T-cell (primary cell): ENCODE measurements around the gene BPGM. TPM values are rescaled to one million over a fixed set of nuclear protein-coding genes. Genes with fewer than 3 reads are reported as not detected.

Experiments used
- ATAC-seq, 4 experiments: fragments of 200-7000 bp in 3 of 4; fragments of 150-1000 bp in 1 of 4; cut with Tn5 transposase; replicated peaks in 1 of 4; 1 replicate in 3 of 4; 2 replicates in 1 of 4; pipeline ENCODE4 v1.10.0; 2021; ENCODE audit warnings: moderate library complexity in 3 of 4, mild to moderate bottlenecking in 2 of 4, moderate number of reproducible peaks in 1 of 4
- CTCF ChIA-PET, 2 donors: fragments of 300-600 bp; sonication (Branson Sonifier 250); formaldehyde crosslinking; loops; one replicate each; lab custom pipeline; 2022; ENCODE audit warnings: antibody characterized with exemption in 2 of 2; lab: Charles Lee
- POLR2A ChIA-PET, 2 donors: fragments of 300-600 bp; sonication (Branson Sonifier 250); formaldehyde crosslinking; loops; one replicate each; lab custom pipeline; 2022; ENCODE audit warnings: antibody characterized with exemption in 2 of 2; lab: Charles Lee
- DNase-seq, 35 experiments: peaks; one replicate each; pipeline versions ENCODE4 v3.0.0 to v3.0.0-alpha.2; 2013 to 2023
- H3K27ac ChIP-seq: one replicate; pipeline ENCODE4 v1.5.1; 2013; ENCODE audit warnings: low read length
- H3K27me3 ChIP-seq, 2 experiments: replicated peaks in 1 of 2; 1 replicate in 1 of 2; 2 replicates in 1 of 2; pipeline versions ENCODE4 v1.6.1 to v1.7.0; 2013; ENCODE audit warnings: low read length in 1 of 2, mixed read lengths in 1 of 2; ENCODE audit not compliant: control insufficient read depth in 2 of 2, insufficient read depth in 2 of 2; ENCODE audit errors: extremely low read depth in 1 of 2
- H3K36me3 ChIP-seq, 2 donors: 1 replicate in 1 of 2; 2 replicates in 1 of 2; pipeline versions ENCODE4 v1.6.1 to v1.7.0; 2013; ENCODE audit warnings: low read length in 1 of 2; ENCODE audit not compliant: control insufficient read depth in 2 of 2, insufficient read depth in 1 of 2; ENCODE audit errors: extremely low read depth in 1 of 2
- H3K4me1 ChIP-seq, 2 experiments: 1 replicate in 1 of 2; 2 replicates in 1 of 2; pipeline versions ENCODE4 v1.6.1 to v1.7.0; 2013; ENCODE audit warnings: low read length in 2 of 2, mixed read lengths in 1 of 2; ENCODE audit not compliant: insufficient read depth in 2 of 2, control insufficient read depth in 1 of 2; ENCODE audit errors: extremely low read depth in 1 of 2
- H3K4me3 ChIP-seq, 2 donors: 1 replicate in 1 of 2; 2 replicates in 1 of 2; pipeline versions ENCODE4 v1.5.1 to v1.7.0; 2013; ENCODE audit warnings: mild to moderate bottlenecking in 2 of 2, low read length in 1 of 2, moderate library complexity in 1 of 2; ENCODE audit not compliant: control insufficient read depth in 1 of 2; ENCODE audit errors: extremely low read depth in 1 of 2
- H3K9me3 ChIP-seq: 2 replicates; pipeline ENCODE4 v1.7.0; 2013
- H3K27ac Mint-ChIP-seq, 2 donors: one replicate each; pipeline ENCODE4 v1.8.0; 2020 to 2021; ENCODE audit warnings: mild to moderate bottlenecking in 2 of 2, mixed read lengths in 2 of 2
- H3K27me3 Mint-ChIP-seq, 2 donors: one replicate each; pipeline ENCODE4 v1.8.0; 2021 to 2022; ENCODE audit warnings: mixed read lengths in 2 of 2
- H3K36me3 Mint-ChIP-seq: one replicate; pipeline ENCODE4 v1.8.0; 2021; ENCODE audit warnings: mixed read lengths
- H3K4me1 Mint-ChIP-seq, 3 donors: one replicate each; pipeline ENCODE4 v1.8.0; 2020 to 2022; ENCODE audit warnings: mixed read lengths in 3 of 3, mild to moderate bottlenecking in 1 of 3
- H3K4me3 Mint-ChIP-seq, 3 donors: one replicate each; pipeline ENCODE4 v1.8.0; 2020 to 2022; ENCODE audit warnings: mild to moderate bottlenecking in 3 of 3, mixed read lengths in 3 of 3, moderate library complexity in 3 of 3
- H3K9me3 Mint-ChIP-seq, 3 donors: one replicate each; pipeline ENCODE4 v1.8.0; 2020 to 2022; ENCODE audit warnings: mixed read lengths in 3 of 3
- WGBS: methylation state at CpG from one replicate; pipeline ENCODE4 v1.1.5; 2013; ENCODE audit warnings: missing lambda C conversion rate; ENCODE audit not compliant: insufficient coverage; 5-methylcytosine and 5-hydroxymethylcytosine counted together
- total RNA-seq, 35 experiments: library from RNA in 6 of 35; stranded (reverse) in 6 of 35; fragments of 120-200 nt in 1 of 35; gene quantifications; one replicate each; pipeline versions ENCODE4 v1.2.1 to v1.2.4 and lab custom pipeline; 2013 to 2026

Gene BPGM
- total RNA-seq (10 to 100 TPM; 16.4 to 20.3 (median 18.3) TPM), total RNA-seq (lab: John Stamatoyannopoulos, UW) (6.5 to 79.0 (median 27.3) reads per million in 29 experiments)
- total RNA-seq (2013) = 13.1 TPM

DNA sequence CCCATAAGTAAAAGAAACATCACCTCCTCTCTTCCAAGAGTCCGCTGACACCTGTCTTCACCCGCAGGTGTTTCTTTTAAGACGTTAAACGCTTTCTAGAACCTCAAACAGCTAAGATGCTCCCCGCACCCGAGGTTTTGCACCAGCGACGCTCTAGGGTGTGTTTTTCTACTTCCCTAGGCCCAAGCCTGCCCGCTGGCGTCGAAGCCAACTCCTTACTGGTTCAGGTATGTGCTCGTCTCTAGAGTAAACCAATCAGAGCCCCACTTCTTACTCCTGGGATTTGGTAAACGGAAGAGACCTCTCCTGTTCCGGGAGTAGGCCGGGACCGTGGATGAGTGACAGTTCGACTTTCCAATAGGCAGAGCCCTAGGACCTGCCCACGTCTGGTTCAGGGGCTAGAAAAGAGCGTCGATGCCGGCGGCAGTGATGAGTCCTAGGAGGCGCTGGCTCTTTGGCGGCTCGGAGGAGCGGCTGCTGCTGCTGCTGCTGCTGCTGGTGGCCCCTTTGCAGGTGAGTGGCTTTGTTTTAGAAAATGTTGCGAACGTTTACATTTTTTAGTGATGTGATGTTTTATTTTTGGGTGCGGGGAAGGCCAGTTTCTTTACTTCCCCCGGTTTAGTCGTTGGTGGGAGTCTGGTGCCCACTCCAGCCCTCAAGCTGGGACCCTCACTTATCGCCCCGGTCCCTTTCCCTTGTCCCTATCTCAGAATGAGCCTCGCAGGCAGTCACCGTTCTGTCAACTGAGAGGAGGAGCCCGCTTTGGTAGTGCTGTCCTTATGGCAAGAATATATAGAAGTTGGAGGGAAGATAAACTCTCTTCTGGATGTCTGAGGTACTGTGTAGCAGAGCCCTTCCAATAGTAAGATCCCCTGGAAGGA is at the start of gene BPGM:
BPGM (plus strand) TSS at position 429 of the 881 bp plus-strand sequence. CDS start 14,655 bp downstream, outside the sequence.
- Histone ChIP-seq H3K4me3 (peak within 1 kb of the TSS; percentile 81 to 82), H3K27ac (peak within 1 kb of the TSS; percentile 94), H3K9me3 (no peaks in the 10 kb centered on the region), H3K36me3 (no peaks in the 10 kb centered on the region), H3K27me3 (no peaks in the 10 kb centered on the region), H3K4me1 (peaks cover 18% of the 10 kb centered on the region in 2 experiments)
- DNase-seq (peak; percentile 88 to 100 (median 98)), ATAC-seq (peak; percentile 94 to 96 (median 96))
- Mint-ChIP-seq H3K9me3 (no peaks in the 10 kb centered on the region), H3K27ac (no peak within 1 kb of the TSS), H3K4me1 (peaks cover 33 to 39% (median 34%) of the 10 kb centered on the region in 3 donors), H3K36me3 (peaks cover 12% of the 10 kb centered on the region), H3K4me3 (no peak within 1 kb of the TSS), H3K27me3 (no peaks in the 10 kb centered on the region)
- CTCF ChIA-PET = interaction anchor here (0.5 to 3.1 kb wide), 28 partner anchors 8 to 635 kb away, joined by 3 to 35 read pairs (median 3); partner anchors contain the start of genes AGBL3 (in 1 of the 2), CYREN (in 1 of the 2) and TMEM140 (in 1 of the 2)
- POLR2A ChIA-PET = interaction anchor here (0.6 to 2.1 kb wide), 20 partner anchors 8 to 863 kb away, joined by 3 to 20 read pairs (median 3); partner anchors contain the start of gene TMEM140 (in 1 of the 2)
- WGBS = under 1% methylated on average over 26 of the region's 36 CpGs

DNA sequence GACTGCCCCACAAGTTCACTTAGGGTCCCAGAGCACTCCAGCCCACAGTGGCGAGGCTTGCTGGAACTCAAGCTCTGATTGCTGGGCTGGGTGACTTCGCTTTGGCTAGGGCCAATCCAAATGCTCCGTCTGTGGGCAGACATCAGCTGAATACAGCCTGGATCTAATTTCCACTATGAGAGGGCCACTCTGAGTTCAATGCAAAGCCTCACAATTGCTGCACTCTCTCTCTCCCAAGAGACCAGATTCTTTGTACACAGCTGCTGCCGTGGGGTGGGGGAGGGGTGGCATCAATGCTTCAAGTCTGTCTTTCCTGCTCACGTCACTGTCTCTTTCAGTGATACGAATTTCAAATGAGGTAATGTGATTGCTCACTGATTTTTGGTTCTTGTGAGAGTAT is 47.3 kb upstream of the BPGM start:
- H3K4me1 ChIP-seq = no peaks in the 10 kb centered on the region
- no peaks in the 10 kb centered on the region for H3K36me3 ChIP-seq
- ChIA-PET POLR2A (no interaction called here), CTCF (no interaction called here)
- Mint-ChIP-seq H3K4me1 (peaks cover 0 to 2% (median 0%) of the 10 kb centered on the region in 3 donors), H3K9me3 (peaks cover 5 to 7% (median 6%) of the 10 kb centered on the region in 3 donors), H3K27ac (no peak overlapping the region), H3K36me3 (no peaks in the 10 kb centered on the region), H3K27me3 (peaks cover 12 to 16% of the 10 kb centered on the region in 2 donors), H3K4me3 (no peak overlapping the region)
- no peak for ATAC-seq
- DNase-seq = no peak
- H3K9me3 ChIP-seq = no peaks in the 10 kb centered on the region
- H3K27me3 ChIP-seq = peaks cover 0 to 17% of the 10 kb centered on the region in 2 experiments
- H3K27ac ChIP-seq = no peak overlapping the region
- 80% methylated on average over 3 of the region's 6 CpGs for WGBS
- H3K4me3 ChIP-seq = no peak overlapping the region

DNA sequence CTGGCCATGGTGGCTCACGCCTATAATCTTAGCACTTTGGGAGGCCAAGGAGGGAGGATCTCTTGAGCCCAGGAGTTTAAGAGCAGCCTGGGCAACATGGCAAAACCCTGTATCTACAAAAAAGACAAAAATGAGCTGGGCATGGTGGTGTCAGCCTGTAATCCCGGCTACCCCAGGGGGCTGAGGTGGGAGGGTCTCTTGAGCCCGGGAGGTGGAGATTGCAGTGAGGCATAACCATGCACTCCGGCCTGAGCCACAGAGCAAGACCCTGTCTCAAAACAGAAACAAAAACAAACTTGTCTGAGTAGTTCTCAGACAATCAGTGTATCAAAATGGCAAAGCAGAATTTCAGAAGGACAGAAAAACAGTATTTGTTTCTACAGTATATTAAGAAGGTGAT is 45.2 kb upstream of the BPGM start:
- Histone ChIP-seq H3K36me3 (no peaks in the 10 kb centered on the region), H3K4me1 (no peaks in the 10 kb centered on the region), H3K27ac (no peak overlapping the region), H3K27me3 (peaks cover 0 to 17% of the 10 kb centered on the region in 2 experiments), H3K9me3 (no peaks in the 10 kb centered on the region), H3K4me3 (no peak overlapping the region)
- Mint-ChIP-seq H3K4me1 (peaks cover 2 to 4% (median 3%) of the 10 kb centered on the region in 3 donors), H3K27ac (no peak overlapping the region), H3K9me3 (peaks cover 5 to 7% (median 6%) of the 10 kb centered on the region in 3 donors), H3K4me3 (no peak overlapping the region), H3K36me3 (no peaks in the 10 kb centered on the region), H3K27me3 (peaks cover 19 to 22% of the 10 kb centered on the region in 2 donors)
- WGBS = 83% methylated on average over 2 of the region's 4 CpGs
- no peak for DNase-seq
- ChIA-PET POLR2A (no interaction called here), CTCF (interaction anchor here in 1 of 2 donors (0.6 kb wide), 1 partner anchor 1834 kb away, joined by 3 read pairs; no protein-coding TSS in a partner anchor)
- ATAC-seq = no peak

DNA sequence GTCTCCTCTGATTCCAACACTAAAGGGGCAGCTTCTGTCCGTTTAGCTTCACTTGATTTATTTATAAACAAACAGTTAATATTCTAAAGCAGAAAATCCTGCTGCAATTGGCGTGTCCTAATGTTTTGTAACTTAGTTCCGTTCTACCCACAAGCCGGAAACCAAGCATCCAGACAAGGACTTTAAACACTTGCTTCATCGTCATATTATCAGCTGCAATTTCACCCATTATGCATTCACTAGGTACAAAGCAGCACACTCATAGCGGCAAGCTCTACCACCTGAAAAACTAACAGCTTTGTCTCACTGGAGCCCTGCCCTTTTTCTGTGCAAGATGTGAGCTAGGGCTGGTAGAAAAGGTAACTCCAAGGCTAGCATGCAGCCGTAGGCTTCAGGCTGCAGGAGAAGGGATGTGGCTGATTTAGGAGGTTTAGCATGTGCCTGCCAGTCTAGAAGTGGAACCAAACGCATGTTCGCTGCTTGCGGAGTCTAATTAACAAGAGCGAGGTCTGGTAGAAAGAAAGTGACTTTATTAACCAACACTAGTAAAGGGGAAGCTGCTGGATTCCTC is 43.7 kb upstream of the BPGM start:
- no peak overlapping the region for H3K4me3 ChIP-seq
- H3K4me3 Mint-ChIP-seq = peak overlapping the region in 1 of 3 donors; percentile 27
- H3K27ac Mint-ChIP-seq = no peak overlapping the region
- H3K27me3 Mint-ChIP-seq = peaks cover 16 to 26% of the 10 kb centered on the region in 2 donors
- H3K9me3 ChIP-seq = no peaks in the 10 kb centered on the region
- WGBS = 74% methylated on average over 6 of the region's 11 CpGs
- no peaks in the 10 kb centered on the region for H3K36me3 ChIP-seq
- POLR2A ChIA-PET = no interaction called here
- no peaks in the 10 kb centered on the region for H3K4me1 ChIP-seq
- H3K9me3 Mint-ChIP-seq = peaks cover 5 to 7% (median 6%) of the 10 kb centered on the region in 3 donors
- no peaks in the 10 kb centered on the region for H3K36me3 Mint-ChIP-seq
- ATAC-seq (peak in 1 of 4 experiments; percentile 72), DNase-seq (no peak)
- no peak overlapping the region for H3K27ac ChIP-seq
- H3K27me3 ChIP-seq = peaks cover 0 to 17% of the 10 kb centered on the region in 2 experiments
- CTCF ChIA-PET = interaction anchor here in 1 of 2 donors (1.1 kb wide), 1 partner anchor 170 kb away, joined by 3 read pairs; no protein-coding TSS in a partner anchor
- peaks cover 5 to 6% (median 6%) of the 10 kb centered on the region in 3 donors for H3K4me1 Mint-ChIP-seq

DNA sequence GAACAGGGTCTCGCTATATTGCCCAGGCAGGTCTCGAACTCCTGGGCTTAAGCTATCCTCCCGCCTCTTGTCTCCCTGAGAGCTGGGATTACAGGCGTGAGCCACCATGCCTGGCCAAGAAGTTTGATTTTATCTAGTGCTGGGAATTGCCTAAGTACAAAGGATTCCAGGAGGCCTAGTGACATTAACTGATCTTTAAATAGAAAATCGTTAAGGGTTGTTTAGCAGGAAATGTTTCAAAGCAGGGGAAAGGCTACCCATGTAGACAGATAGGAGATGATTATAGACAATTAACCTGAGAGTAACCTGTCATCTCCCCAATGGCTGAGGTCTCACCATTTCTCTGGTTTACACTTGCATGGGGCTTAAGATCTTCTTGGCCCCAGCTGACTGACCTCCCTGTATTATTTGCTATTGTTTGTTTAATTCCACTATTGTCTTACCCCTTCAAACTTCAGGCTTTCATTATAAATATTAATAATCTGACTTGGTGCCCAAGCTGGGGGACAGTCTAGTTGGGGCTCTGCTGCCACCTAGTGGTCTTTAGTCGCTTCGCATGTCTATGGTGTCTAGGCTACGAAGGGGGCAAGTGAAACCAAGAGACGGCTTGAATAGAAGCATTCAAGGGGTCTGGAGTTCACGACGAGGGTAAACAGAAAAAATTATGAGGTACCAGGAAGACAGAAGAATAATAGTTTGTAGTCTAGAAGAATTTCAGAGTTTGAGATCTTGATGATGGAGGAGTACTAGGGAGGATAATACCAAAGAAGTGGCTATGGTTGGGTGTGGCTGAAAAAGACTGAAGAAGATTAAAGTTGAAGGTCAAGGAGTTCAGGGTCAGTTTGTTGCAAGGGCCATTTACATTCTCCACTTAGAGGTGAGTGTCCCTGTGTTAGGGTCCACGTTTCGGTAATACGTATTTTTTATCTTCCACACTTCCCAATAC is 40.4 kb upstream of the BPGM start:
- H3K27ac ChIP-seq = no peak overlapping the region
- peak overlapping the region in 1 of 2 donors; percentile 17 for H3K27ac Mint-ChIP-seq
- peaks cover 0 to 10% of the 10 kb centered on the region in 2 experiments for H3K27me3 ChIP-seq
- 15% methylated on average over 8 of the region's 14 CpGs for WGBS
- DNase-seq (peak; percentile 8 to 80 (median 48)), ATAC-seq (peak; percentile 82 to 86 (median 84))
- POLR2A ChIA-PET = no interaction called here
- H3K36me3 ChIP-seq = no peaks in the 10 kb centered on the region
- H3K36me3 Mint-ChIP-seq = no peaks in the 10 kb centered on the region
- peaks cover 8 to 24% of the 10 kb centered on the region in 2 donors for H3K27me3 Mint-ChIP-seq
- no peaks in the 10 kb centered on the region for H3K9me3 ChIP-seq
- no peak overlapping the region for H3K4me3 ChIP-seq
- H3K9me3 Mint-ChIP-seq = no peaks in the 10 kb centered on the region
- CTCF ChIA-PET = interaction anchor here (0.6 to 3.1 kb wide), 9 partner anchors 10 to 1381 kb away, joined by 3 to 28 read pairs (median 3); no protein-coding TSS in a partner anchor
- H3K4me3 Mint-ChIP-seq = peak overlapping the region; percentile 22 to 39 (median 28)
- H3K4me1 ChIP-seq = no peaks in the 10 kb centered on the region
- H3K4me1 Mint-ChIP-seq = peaks cover 5 to 6% (median 6%) of the 10 kb centered on the region in 3 donors
